H9 (cell line): ENCODE results near the gene TENM4. TPM values are rescaled to one million over a fixed set of nuclear protein-coding genes. Genes with fewer than 3 reads are reported as not detected.

Experiments used
- DNase-seq: peaks from one replicate; pipeline ENCODE4 v3.0.0-alpha.2; 2017
- H2AFZ ChIP-seq: one replicate; pipeline ENCODE4 v1.6.1; 2013; ENCODE audit warnings: mild to moderate bottlenecking, low read length, control low read depth, moderate library complexity
- H2AK5ac ChIP-seq: 2 replicates; pipeline ENCODE4 v1.6.1; 2013; ENCODE audit warnings: low read length, control low read depth, mixed read lengths; ENCODE audit not compliant: insufficient read length
- H2BK120ac ChIP-seq: one replicate; pipeline ENCODE4 v1.6.1; 2013; ENCODE audit warnings: low read depth, mild to moderate bottlenecking, low read length, control low read depth, inconsistent platforms; ENCODE audit not compliant: poor library complexity, severe bottlenecking
- H2BK12ac ChIP-seq: 2 replicates; pipeline ENCODE4 v1.6.1; 2013; ENCODE audit warnings: low read length, control low read depth, mixed read lengths, low read depth; ENCODE audit not compliant: insufficient read length
- H2BK15ac ChIP-seq: 2 replicates; pipeline ENCODE4 v1.6.1; 2013; ENCODE audit warnings: low read depth, low read length, control low read depth
- H2BK20ac ChIP-seq: one replicate; pipeline ENCODE4 v1.6.1; 2013; ENCODE audit warnings: low read depth, mild to moderate bottlenecking, low read length, control low read depth, inconsistent platforms; ENCODE audit not compliant: poor library complexity, severe bottlenecking
- H2BK5ac ChIP-seq: 2 replicates; pipeline ENCODE4 v1.6.1; 2013; ENCODE audit warnings: low read length, control low read depth, mixed read lengths; ENCODE audit not compliant: insufficient read length
- H3K14ac ChIP-seq: 2 replicates; pipeline ENCODE4 v1.6.1; 2013; ENCODE audit warnings: low read length, control low read depth; ENCODE audit not compliant: insufficient read depth
- H3K18ac ChIP-seq: 2 replicates; pipeline ENCODE4 v1.6.1; 2013; ENCODE audit warnings: low read depth, mild to moderate bottlenecking, mixed read lengths, low read length, control low read depth; ENCODE audit not compliant: insufficient read length
- H3K23ac ChIP-seq: 2 replicates; pipeline ENCODE4 v1.6.1; 2013; ENCODE audit warnings: low read length, control low read depth, mixed read lengths, low read depth; ENCODE audit not compliant: insufficient read length
- H3K23me2 ChIP-seq: 2 replicates; pipeline ENCODE4 v1.6.1; 2013; ENCODE audit warnings: low read depth, mild to moderate bottlenecking, mixed read lengths, low read length, control low read depth; ENCODE audit not compliant: insufficient read length, poor library complexity, severe bottlenecking
- H3K27ac ChIP-seq: 2 replicates; pipeline ENCODE4 v1.5.1; 2013; ENCODE audit warnings: low read length, control low read depth, mixed read lengths, low read depth; ENCODE audit not compliant: insufficient read length
- H3K27me3 ChIP-seq: 2 replicates; pipeline ENCODE4 v1.6.1; 2013; ENCODE audit warnings: low read length, control low read depth, inconsistent platforms; ENCODE audit not compliant: insufficient read depth
- H3K4ac ChIP-seq: 2 replicates; pipeline ENCODE4 v1.6.1; 2013; ENCODE audit warnings: low read depth, mild to moderate bottlenecking, control low read depth, inconsistent platforms, low read length, moderate library complexity
- H3K4me1 ChIP-seq: 2 replicates; pipeline ENCODE4 v1.6.1; 2013; ENCODE audit warnings: low read length, control low read depth, inconsistent platforms; ENCODE audit not compliant: insufficient read depth
- H3K4me2 ChIP-seq: 2 replicates; pipeline ENCODE4 v1.6.1; 2013; ENCODE audit warnings: low read length, control low read depth, mixed read lengths; ENCODE audit not compliant: insufficient read length, insufficient read depth
- H3K56ac ChIP-seq: 2 replicates; pipeline ENCODE4 v1.6.1; 2013; ENCODE audit warnings: low read depth, mild to moderate bottlenecking, mixed read lengths, low read length, control low read depth; ENCODE audit not compliant: insufficient read length
- H3K79me1 ChIP-seq: 2 replicates; pipeline ENCODE4 v1.6.1; 2013; ENCODE audit warnings: low read depth, mild to moderate bottlenecking, moderate library complexity, low read length, control low read depth, inconsistent platforms; ENCODE audit not compliant: insufficient read depth, poor library complexity, severe bottlenecking
- H3K79me2 ChIP-seq: 2 replicates; pipeline ENCODE4 v1.6.1; 2013; ENCODE audit warnings: low read length, control low read depth, inconsistent platforms; ENCODE audit not compliant: insufficient read depth
- H3K9ac ChIP-seq: 2 replicates; pipeline ENCODE4 v1.6.1; 2013; ENCODE audit warnings: low read length, control low read depth, mixed read lengths; ENCODE audit not compliant: insufficient read length; ENCODE audit errors: extremely low read depth
- H3K9me3 ChIP-seq: one replicate; pipeline ENCODE4 v1.6.1; 2013; ENCODE audit warnings: low read depth, low read length, inconsistent platforms; ENCODE audit not compliant: control insufficient read depth
- H3T11ph ChIP-seq: one replicate; pipeline ENCODE4 v1.6.1; 2013; ENCODE audit warnings: mild to moderate bottlenecking, low read length, control low read depth, inconsistent platforms
- H4K20me1 ChIP-seq: one replicate; pipeline ENCODE4 v1.6.1; 2013; ENCODE audit not compliant: control insufficient read depth, insufficient read length, insufficient read depth
- H4K5ac ChIP-seq: 2 replicates; pipeline ENCODE4 v1.6.1; 2013; ENCODE audit warnings: low read depth, mild to moderate bottlenecking, mixed read lengths, low read length, control low read depth; ENCODE audit not compliant: insufficient read length
- H4K8ac ChIP-seq: replicated peaks from 2 replicates; pipeline ENCODE4 v1.6.1; 2013; ENCODE audit warnings: low read length, control low read depth, mixed read lengths, low read depth; ENCODE audit not compliant: insufficient read length
- H4K91ac ChIP-seq: 2 replicates; pipeline ENCODE4 v1.6.1; 2013; ENCODE audit warnings: low read depth, mild to moderate bottlenecking, moderate library complexity, mixed read lengths, low read length, control low read depth; ENCODE audit not compliant: insufficient read length
- H3K27ac Mint-ChIP-seq, 3 experiments: 2 replicates in 2 of 3; 3 replicates in 1 of 3; pipeline ENCODE4 v1.8.0; 2020 to 2021; ENCODE audit warnings: mixed read lengths in 3 of 3, mild to moderate bottlenecking in 1 of 3, moderate library complexity in 1 of 3
- H3K27me3 Mint-ChIP-seq: 2 replicates; pipeline ENCODE4 v1.8.0; 2021; ENCODE audit warnings: low read depth, mild to moderate bottlenecking, moderate library complexity, mixed read lengths
- H3K36me3 Mint-ChIP-seq, 3 experiments: 2 replicates in 2 of 3; 3 replicates in 1 of 3; pipeline ENCODE4 v1.8.0; 2020 to 2021; ENCODE audit warnings: low read depth in 3 of 3, mixed read lengths in 3 of 3; ENCODE audit not compliant: insufficient read depth in 1 of 3
- H3K4me1 Mint-ChIP-seq, 2 experiments: 2 replicates each; pipeline ENCODE4 v1.8.0; 2020; ENCODE audit warnings: mixed read lengths in 2 of 2
- H3K4me3 Mint-ChIP-seq, 2 experiments: 2 replicates in 1 of 2; 3 replicates in 1 of 2; pipeline ENCODE4 v1.8.0; 2020 to 2021; ENCODE audit warnings: mild to moderate bottlenecking in 2 of 2, mixed read lengths in 2 of 2, moderate library complexity in 1 of 2
- H3K9me3 Mint-ChIP-seq, 2 experiments: 2 replicates in 1 of 2; 3 replicates in 1 of 2; pipeline ENCODE4 v1.8.0; 2020; ENCODE audit warnings: mild to moderate bottlenecking in 2 of 2, mixed read lengths in 2 of 2, moderate library complexity in 1 of 2
- WGBS: extraction: QIAGEN DNeasy Blood & Tissue Kit; methylation state at CpG from one replicate; pipeline ENCODE4 v1.1.7; 2013; ENCODE audit warnings: missing lambda C conversion rate, low lambda C conversion rate, mixed read lengths; ENCODE audit not compliant: insufficient read length; ENCODE audit errors: extremely low coverage; 5-methylcytosine and 5-hydroxymethylcytosine counted together
- total RNA-seq: library from RNA; stranded (reverse); gene quantifications from 2 replicates; pipeline ENCODE4 v1.2.1, GENCODE V29; 2021
- TF ChIP-seq, protein P1 (sequence below): fragments of 200-600 bp; sonication (generic); conservative IDR thresholded peaks from 3 replicates; pipeline ENCODE4 v1.8.0; 2021; ENCODE audit warnings: antibody characterized with exemption, mild to moderate bottlenecking

Gene TENM4
- total RNA-seq, 1 experiment from 2014 or later = 4.6 TPM

DNA sequence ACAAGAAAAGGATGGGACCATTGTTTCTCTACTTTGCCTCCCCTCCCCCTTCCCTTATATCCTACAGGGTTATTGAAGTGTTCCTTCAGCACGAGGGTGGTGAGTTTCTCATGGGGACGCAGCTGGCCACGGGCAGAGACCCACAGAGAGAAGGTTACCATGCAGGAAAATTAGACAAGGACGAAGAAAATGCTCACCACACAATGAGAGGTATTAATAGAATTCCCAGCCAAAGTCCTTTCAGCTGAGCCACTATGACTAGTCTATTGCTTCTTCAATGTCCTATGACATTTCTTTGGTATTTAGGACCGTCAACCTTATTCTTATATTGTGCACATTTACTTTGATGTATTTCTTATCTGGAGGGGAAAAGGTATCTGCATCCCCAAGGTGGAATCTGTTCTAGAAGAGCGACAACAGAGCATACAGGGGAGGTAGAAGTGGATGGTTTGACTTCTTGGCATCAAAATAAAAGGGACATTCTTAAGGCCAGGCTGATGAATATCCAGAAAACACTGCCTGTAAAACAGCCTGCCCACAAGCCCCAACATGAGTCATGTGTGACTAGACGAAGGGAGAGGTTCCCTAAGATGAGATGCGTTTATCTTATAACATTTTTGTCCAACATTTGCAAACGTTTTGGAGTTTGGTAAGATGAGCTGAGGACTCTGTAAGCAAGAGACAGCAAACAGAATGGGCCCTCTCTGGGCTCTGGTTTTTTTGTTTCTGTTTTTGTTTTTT lies 656.3 kb downstream of the TENM4 start:
- Histone ChIP-seq H2AK5ac (no peak overlapping the region), H4K20me1 (no peaks in the 10 kb centered on the region), H3K27me3 (no peaks in the 10 kb centered on the region), H3K4ac (no peak overlapping the region), H3K14ac (no peak overlapping the region; the same call in 1 of the 2 replicates), H2AFZ (no peak overlapping the region), H3K27ac (no peak overlapping the region), H3K56ac (no peak overlapping the region), H3K9me3 (no peaks in the 10 kb centered on the region), H2BK5ac (no peak overlapping the region), H3K4me1 (no peaks in the 10 kb centered on the region), H2BK20ac (no peak overlapping the region), H2BK12ac (no peak overlapping the region), H3K23ac (no peak overlapping the region), H3K79me2 (no peaks in the 10 kb centered on the region), H3K79me1 (no peaks in the 10 kb centered on the region), H3K23me2 (no peaks in the 10 kb centered on the region), H2BK120ac (no peak overlapping the region), H3T11ph (no peak overlapping the region), H4K5ac (no peak overlapping the region), H3K9ac (no peak overlapping the region), H2BK15ac (no peak overlapping the region), H3K18ac (no peak overlapping the region), H4K91ac (no peak overlapping the region), H4K8ac (no peak overlapping the region), H3K4me2 (no peak overlapping the region)
- WGBS = no CpG with 5 or more reads among the region's 9 CpGs
- Mint-ChIP-seq H3K9me3 (no peaks in the 10 kb centered on the region), H3K36me3 (no peaks in the 10 kb centered on the region), H3K4me3 (no peak overlapping the region), H3K4me1 (peaks cover 17 to 22% of the 10 kb centered on the region in 2 experiments), H3K27ac (no peak overlapping the region; a peak in 1 of 7 replicates), H3K27me3 (no peaks in the 10 kb centered on the region)
- TF ChIP-seq, protein P1, sequence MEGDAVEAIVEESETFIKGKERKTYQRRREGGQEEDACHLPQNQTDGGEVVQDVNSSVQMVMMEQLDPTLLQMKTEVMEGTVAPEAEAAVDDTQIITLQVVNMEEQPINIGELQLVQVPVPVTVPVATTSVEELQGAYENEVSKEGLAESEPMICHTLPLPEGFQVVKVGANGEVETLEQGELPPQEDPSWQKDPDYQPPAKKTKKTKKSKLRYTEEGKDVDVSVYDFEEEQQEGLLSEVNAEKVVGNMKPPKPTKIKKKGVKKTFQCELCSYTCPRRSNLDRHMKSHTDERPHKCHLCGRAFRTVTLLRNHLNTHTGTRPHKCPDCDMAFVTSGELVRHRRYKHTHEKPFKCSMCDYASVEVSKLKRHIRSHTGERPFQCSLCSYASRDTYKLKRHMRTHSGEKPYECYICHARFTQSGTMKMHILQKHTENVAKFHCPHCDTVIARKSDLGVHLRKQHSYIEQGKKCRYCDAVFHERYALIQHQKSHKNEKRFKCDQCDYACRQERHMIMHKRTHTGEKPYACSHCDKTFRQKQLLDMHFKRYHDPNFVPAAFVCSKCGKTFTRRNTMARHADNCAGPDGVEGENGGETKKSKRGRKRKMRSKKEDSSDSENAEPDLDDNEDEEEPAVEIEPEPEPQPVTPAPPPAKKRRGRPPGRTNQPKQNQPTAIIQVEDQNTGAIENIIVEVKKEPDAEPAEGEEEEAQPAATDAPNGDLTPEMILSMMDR = no peak
- DNase-seq = no peak
